GM18868 (cell line): ENCODE measurements around the gene SYNPO.

ENCODE experiments used
- ATAC-seq: cut with Tn5 transposase; IDR thresholded peaks from one replicate; pipeline ENCODE4 v1.9.1; 2021; ENCODE audit warnings: mild to moderate bottlenecking, moderate library complexity; ENCODE audit not compliant: unreplicated experiment

SYNPO gene

DNA sequence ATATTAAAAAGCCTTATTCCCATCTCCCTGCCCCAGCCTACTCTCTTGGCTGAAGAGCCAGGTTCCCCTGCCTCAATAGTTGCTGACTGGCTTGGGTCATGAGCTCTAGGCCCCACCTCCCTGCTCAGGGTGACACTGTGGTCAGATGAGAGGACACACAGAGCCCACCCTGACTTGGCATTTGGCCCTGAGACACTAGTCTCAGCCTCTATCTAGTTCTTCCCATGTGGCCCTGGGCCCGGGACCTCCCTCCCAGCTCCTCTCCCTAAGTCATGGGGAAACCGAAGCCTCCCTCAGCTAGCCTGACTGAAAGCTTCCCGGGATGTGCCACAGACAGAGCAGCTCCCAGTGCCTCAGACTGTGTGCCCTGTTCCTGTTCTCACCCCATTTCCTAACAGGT lies 14.8 kb downstream of the SYNPO start:
- ATAC-seq = no peak

DNA sequence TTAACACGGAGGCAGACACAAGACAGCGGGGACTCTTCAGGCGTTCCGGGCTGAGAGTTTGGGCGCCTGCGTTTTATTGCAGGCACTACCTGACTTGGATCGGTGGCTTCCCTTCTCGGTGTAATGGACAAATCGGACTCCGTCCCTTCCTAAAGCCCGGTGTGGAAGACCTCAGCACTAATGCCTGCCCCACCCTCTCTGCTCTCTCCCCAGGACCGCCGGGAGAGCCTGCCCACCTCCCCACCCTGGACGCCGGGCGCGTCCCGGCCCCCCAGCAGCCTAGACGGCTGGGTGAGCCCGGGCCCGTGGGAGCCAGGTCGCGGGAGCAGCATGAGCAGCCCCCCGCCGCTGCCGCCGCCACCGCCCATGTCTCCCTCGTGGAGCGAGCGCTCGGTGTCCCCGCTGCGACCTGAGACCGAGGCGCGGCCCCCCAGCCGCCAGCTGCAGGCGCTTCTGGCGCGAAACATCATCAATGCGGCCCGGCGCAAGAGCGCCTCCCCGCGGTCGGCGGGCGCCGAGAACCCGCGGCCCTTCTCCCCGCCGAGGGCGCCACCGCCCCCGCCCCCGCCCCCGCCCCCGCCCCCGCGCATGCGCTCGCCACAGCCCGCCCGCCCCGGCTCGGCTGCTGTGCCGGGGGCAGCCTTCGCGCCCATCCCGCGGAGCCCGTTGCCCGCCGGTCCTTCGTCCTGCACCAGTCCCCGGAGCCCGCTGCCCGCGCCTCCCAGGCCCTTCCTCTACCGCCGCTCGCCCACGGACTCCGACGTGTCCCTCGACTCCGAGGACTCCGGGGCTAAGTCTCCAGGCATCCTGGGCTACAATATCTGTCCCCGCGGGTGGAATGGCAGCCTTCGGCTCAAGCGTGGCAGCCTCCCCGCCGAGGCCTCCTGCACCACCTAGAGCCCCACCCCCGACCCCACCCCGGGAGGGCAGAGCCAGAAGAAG lies 16.0 kb downstream of the SYNPO start:
- peak; percentile 68 for ATAC-seq

DNA sequence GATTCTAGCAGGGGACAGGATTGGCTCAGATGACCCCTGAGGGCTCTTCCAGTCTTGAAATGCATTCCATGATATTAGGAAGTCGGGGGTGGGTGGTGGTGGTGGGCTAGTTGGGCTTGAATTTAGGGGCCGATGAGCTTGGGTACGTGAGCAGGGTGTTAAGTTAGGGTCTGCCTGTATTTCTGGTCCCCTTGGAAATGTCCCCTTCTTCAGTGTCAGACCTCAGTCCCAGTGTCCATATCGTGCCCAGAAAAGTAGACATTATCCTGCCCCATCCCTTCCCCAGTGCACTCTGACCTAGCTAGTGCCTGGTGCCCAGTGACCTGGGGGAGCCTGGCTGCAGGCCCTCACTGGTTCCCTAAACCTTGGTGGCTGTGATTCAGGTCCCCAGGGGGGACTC lies 17.7 kb downstream of the SYNPO start:
- ATAC-seq = no peak

- ATAC-seq = no peak
Observed at GRCh38 chr5:150658699-150659265, 18.3 kb downstream of the SYNPO start.

- no peak for ATAC-seq
Observed at GRCh38 chr5:150659360-150660107, 19.1 kb downstream of the SYNPO start.

DNA sequence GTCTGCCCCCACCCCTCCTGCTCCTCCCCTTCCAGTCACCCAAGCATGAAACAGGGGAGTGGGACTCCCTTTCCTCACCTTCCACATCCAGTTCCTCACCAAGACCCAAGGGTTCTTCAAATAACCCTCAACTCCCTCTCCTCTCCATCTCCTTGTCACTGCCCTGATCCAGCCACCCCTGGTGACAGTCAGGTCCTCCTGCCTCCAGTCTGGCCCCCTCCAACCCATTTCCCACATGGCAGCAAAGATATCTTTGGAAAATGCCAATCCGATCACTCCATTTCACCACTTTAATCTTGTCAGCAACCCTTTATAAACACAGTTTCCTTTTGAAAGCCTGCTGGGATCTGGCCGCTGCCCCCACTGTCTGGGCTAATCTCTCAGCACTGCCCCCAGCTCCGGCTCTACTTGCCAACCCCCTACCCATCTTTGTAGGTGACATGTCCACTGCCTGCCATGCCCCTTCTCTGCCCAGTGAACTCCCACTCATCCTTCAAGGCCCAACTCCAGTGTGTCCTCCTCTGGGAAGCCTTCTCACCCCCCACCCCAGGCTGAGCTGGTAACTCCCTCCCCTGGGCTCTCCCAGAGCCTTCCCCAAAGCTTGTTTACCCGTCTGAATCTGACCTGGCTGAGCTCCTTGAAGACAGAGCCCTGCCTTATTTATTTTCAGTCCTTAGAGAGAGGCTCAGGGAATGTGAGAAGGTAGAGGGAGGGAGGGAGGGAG lies 19.8 kb downstream of the SYNPO start:
- ATAC-seq = no peak

DNA sequence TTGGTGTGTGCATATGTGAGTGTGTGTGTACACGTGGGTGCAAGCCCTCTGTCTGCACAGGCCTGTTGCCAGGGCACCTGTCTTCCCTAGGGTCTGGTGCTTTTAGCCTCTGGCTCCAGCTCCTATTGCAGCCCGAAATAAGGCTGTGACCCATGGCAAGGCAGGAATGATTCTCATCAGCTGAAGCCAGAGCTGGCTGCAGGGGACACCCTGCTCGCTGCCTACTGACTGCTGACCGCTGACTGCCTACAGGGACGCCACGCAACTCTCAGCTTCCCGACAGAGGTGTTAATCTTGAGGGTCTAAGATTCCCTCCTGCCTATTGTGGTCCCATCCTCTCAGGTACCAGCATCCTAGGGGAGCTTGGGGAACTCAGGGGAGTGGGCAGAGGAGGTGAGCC lies 20.6 kb downstream of the SYNPO start, which contains the start of gene MYOZ3:
Gene MYOZ3 (plus strand): TSS at position 166 of the 400 bp plus-strand sequence. CDS start 1,691 bp downstream, outside the sequence.
- no peak for ATAC-seq

- no peak for ATAC-seq
Observed at GRCh38 chr5:150661821-150662596, 21.5 kb downstream of the SYNPO start.

GRCh38 chr5:150662731-150663516 lies 22.5 kb downstream of the SYNPO start:
- no peak for ATAC-seq

DNA sequence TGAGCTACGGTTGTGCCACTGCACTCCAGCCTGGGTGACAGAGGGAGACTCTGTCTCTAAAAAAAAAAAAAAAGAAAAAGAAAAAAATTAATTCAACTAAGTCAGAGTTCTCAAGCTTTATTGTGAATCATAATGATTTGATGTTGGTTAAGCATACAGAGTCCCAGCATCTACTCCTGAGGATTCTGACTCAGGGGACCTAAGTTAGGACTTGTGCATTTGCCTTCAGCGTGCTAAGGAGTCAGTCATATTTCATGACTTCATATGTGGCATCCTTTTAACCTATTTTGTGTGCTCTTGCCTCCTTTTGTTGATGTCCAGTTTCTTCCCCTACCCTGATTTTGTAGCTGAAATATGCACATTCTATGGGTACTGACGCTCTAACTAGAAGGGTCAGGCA lies 23.5 kb downstream of the SYNPO start:
- no peak for ATAC-seq

- ATAC-seq = no peak
Observed at GRCh38 chr5:150665044-150665443, 24.6 kb downstream of the SYNPO start.

- ATAC-seq = no peak
Observed at GRCh38 chr5:150670275-150670947, 30.0 kb downstream of the SYNPO start.

GRCh38 chr5:150670948-150671310 lies 30.5 kb downstream of the SYNPO start:
- ATAC-seq = no peak

- ATAC-seq = no peak
Observed at GRCh38 chr5:150671509-150672236, 31.2 kb downstream of the SYNPO start.

DNA sequence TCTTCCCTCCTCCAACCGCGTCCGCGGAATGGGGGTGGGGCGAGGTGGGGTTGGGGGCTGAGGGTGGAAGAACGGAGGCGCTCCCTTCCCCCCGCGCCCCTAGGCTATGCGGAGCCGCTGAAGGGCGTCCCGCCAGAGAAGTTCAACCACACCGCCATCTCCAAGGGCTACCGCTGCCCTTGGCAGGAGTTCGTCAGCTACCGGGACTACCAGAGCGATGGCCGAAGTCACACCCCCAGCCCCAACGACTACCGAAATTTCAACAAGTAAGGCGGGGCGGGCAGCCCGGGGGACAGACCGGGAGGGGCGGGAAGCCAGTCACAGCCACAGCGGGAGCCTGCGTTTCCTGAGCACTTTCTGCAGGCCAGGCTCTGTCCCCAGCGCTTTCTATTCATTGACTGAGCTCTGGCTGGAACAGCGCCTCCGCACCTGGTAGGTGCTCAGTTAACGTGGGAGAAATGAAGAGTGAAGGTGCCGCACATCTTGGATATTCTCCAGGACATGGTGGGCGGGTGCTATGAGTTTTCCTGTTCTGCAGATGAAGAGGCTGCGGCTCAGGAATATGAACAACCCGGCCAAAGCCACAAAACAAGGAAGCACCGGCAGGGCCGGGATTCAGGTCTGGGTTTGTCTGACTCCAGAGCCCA lies 31.9 kb downstream of the SYNPO start:
- ATAC-seq = no peak

DNA sequence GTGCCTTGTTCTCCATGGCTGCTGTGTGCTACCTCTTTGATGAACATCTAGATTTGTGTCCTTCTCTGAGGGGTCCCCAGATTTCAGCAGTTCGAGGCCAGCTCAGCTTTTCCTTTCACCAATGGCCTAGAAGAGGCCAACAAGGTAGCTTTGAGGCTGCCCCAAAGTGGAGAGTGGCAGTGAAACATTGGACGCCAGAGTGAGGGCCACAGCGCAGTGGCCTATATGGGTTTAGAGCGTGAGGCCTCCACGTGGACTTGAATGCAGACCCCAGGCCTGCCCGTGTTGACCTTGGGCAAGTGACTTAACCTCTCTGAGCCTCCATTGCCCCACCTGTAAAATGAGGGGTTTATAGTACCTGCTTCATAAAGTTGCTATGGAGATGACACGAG lies 32.4 kb downstream of the SYNPO start:
- ATAC-seq = no peak

DNA sequence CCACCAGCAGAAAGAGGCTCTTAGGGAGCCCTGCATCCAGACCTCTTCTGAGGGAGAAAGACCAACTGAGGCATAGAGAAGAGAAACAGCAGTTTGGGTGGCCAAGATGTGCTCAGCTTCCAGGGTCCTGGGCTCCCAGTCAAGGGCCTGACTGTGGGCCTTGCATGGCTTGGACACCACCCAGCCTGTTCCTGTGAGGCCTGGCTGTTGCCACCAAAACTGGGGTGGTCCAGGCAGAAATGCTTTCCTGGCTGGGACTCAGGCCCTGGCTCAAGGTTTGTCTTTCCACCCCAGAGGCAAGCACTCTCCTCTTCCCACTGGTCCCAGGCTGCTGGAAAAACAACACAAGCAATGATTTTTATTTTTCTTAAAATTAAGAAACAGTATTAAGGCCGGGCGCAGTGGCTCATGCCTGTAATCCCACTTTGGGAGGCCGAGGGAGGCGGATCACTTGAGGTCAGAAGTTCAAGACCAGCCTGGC lies 33.9 kb downstream of the SYNPO start:
- no peak for ATAC-seq

DNA sequence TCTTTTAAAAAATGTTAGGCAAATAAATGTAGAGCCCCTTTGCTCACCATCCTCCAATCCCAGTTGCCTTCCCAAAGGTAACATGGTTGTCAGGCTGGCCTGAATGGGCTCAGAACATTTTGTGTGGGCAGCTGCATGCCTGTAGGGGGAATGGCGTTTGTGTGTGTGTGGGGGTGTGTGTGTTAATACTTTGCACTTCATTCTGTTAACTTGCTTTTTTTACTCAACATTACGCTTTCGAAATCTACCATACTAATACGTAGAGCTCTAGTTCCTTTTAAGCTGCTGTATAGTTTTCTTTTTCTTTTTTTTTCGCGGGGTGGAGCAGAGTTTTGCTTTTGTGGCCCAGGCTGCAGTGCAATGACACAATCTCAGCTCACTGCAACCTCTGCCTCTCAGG lies 34.6 kb downstream of the SYNPO start:
- no peak for ATAC-seq
